B cell (primary cell): ENCODE data around the gene HELB. TPM values are rescaled to one million over a fixed set of nuclear protein-coding genes. Genes with fewer than 3 reads are reported as not detected.

ENCODE experiments used
- ATAC-seq: fragments of 200-7000 bp; cut with Tn5 transposase; one replicate; pipeline ENCODE4 v1.10.0; 2021; ENCODE audit warnings: low read depth, mild to moderate bottlenecking, moderate number of reproducible peaks, moderate library complexity
- CTCF ChIA-PET: fragments of 350-600 bp; sonication (Branson Sonifier 250); formaldehyde crosslinking; loops from one replicate; lab custom pipeline; 2021; ENCODE audit warnings: antibody characterized with exemption, inconsistent platforms; lab: Charles Lee
- POLR2A ChIA-PET: fragments of 350-600 bp; sonication (Branson Sonifier 250); formaldehyde crosslinking; loops from one replicate; lab custom pipeline; 2021; ENCODE audit warnings: antibody characterized with exemption; lab: Charles Lee
- DNase-seq: peaks from one replicate; pipeline ENCODE4 v3.0.0; 2013
- H2AFZ ChIP-seq: 2 replicates; pipeline ENCODE4 v1.6.1; 2012; ENCODE audit warnings: mild to moderate bottlenecking, low read depth, low read length; ENCODE audit not compliant: insufficient read depth, poor library complexity, severe bottlenecking
- H3K27ac ChIP-seq, 2 donors: 1 replicate in 1 of 2; 2 replicates in 1 of 2; pipeline ENCODE4 v1.5.1; 2012 to 2013; ENCODE audit warnings: low read length in 2 of 2, mild to moderate bottlenecking in 2 of 2, moderate library complexity in 1 of 2
- H3K27me3 ChIP-seq, 4 experiments: fragments of 200-600 bp in 1 of 4; sonication (generic) in 1 of 4; replicated peaks in 1 of 4; 1 replicate in 2 of 4; 2 replicates in 2 of 4; pipeline versions ENCODE4 v1.6.1 to v1.7.0; 2013 to 2016; ENCODE audit warnings: low read length in 3 of 4, mild to moderate bottlenecking in 2 of 4, mixed read lengths in 1 of 4, moderate library complexity in 1 of 4; ENCODE audit not compliant: insufficient read depth in 4 of 4, control insufficient read depth in 3 of 4; ENCODE audit errors: control extremely low read depth in 1 of 4
- H3K36me3 ChIP-seq, 2 experiments: replicated peaks in 1 of 2; 1 replicate in 1 of 2; 2 replicates in 1 of 2; pipeline versions ENCODE4 v1.6.1 to v1.7.1; 2013; ENCODE audit warnings: low read length in 1 of 2; ENCODE audit not compliant: insufficient read depth in 2 of 2, control insufficient read depth in 1 of 2; ENCODE audit errors: control extremely low read depth in 1 of 2, extremely low read depth in 1 of 2
- H3K4me1 ChIP-seq, 2 donors: fragments of 200-600 bp in 1 of 2; sonication (generic) in 1 of 2; 1 replicate in 1 of 2; 2 replicates in 1 of 2; pipeline versions ENCODE4 v1.5.1 to v1.6.1; 2013 to 2017; ENCODE audit warnings: low read length in 2 of 2; ENCODE audit not compliant: control insufficient read depth in 2 of 2, insufficient read depth in 2 of 2
- H3K4me2 ChIP-seq: replicated peaks from 2 replicates; pipeline ENCODE3; 2012; ENCODE audit warnings: mild to moderate bottlenecking, low read depth, low read length; ENCODE audit not compliant: poor library complexity, severe bottlenecking
- H3K4me3 ChIP-seq, 5 experiments: fragments of 200-600 bp in 1 of 5; sonication (generic) in 1 of 5; 1 replicate in 3 of 5; 2 replicates in 2 of 5; pipeline versions ENCODE4 v1.5.1 to v1.7.0; 2011 to 2016; ENCODE audit warnings: low read length in 4 of 5, mild to moderate bottlenecking in 4 of 5, low read depth in 2 of 5, control low read depth in 1 of 5, moderate library complexity in 1 of 5; ENCODE audit not compliant: insufficient read depth in 1 of 5; ENCODE audit errors: control extremely low read depth in 1 of 5, extremely low read depth in 1 of 5
- H3K79me2 ChIP-seq: fragments of 200-600 bp; sonication (generic); one replicate; pipeline ENCODE4 v1.6.0; 2016; ENCODE audit warnings: low read length; ENCODE audit not compliant: control insufficient read depth, insufficient read depth
- H3K9ac ChIP-seq: fragments of 200-600 bp; sonication (generic); 2 replicates; pipeline ENCODE4 v1.6.1; 2017; ENCODE audit warnings: mild to moderate bottlenecking, low read length, moderate library complexity
- H3K9me3 ChIP-seq, 3 donors: one replicate each; pipeline versions ENCODE4 v1.6.1 to v1.7.1; 2013; ENCODE audit warnings: low read length in 2 of 3; ENCODE audit not compliant: control insufficient read depth in 2 of 3, insufficient read depth in 1 of 3; ENCODE audit errors: control extremely low read depth in 1 of 3
- H4K20me1 ChIP-seq: 2 replicates; pipeline ENCODE4 v1.6.0; 2012; ENCODE audit warnings: mild to moderate bottlenecking, low read length; ENCODE audit not compliant: insufficient read depth, control insufficient read depth, poor library complexity, severe bottlenecking
- H3K27ac Mint-ChIP-seq: one replicate; pipeline ENCODE4 v1.8.0; 2021; ENCODE audit warnings: mixed read lengths
- H3K27me3 Mint-ChIP-seq: one replicate; pipeline ENCODE4 v1.8.0; 2021; ENCODE audit warnings: mixed read lengths
- H3K4me1 Mint-ChIP-seq: one replicate; pipeline ENCODE4 v1.8.0; 2021; ENCODE audit warnings: mixed read lengths
- H3K4me3 Mint-ChIP-seq: one replicate; pipeline ENCODE4 v1.8.0; 2021; ENCODE audit warnings: mixed read lengths
- H3K9me3 Mint-ChIP-seq: one replicate; pipeline ENCODE4 v1.8.0; 2022; ENCODE audit warnings: mixed read lengths; ENCODE audit not compliant: insufficient read depth
- EZH2 ChIP-seq: IDR thresholded peaks from 2 replicates; pipeline ENCODE4 v1.6.1; 2012; ENCODE audit warnings: borderline replicate concordance, low read depth, mild to moderate bottlenecking, moderate library complexity, low read length; ENCODE audit not compliant: insufficient read depth, poor library complexity, severe bottlenecking
- WGBS: methylation state at CpG from one replicate; pipeline ENCODE4 v1.1.5; 2013; ENCODE audit warnings: missing lambda C conversion rate; ENCODE audit not compliant: insufficient coverage; 5-methylcytosine and 5-hydroxymethylcytosine counted together
- intact Hi-C: fragments of 100-400 bp; cut with micrococcal nuclease; formaldehyde crosslinking; loops from one replicate; pipeline ENCODE4 v1.10.0; 2022
- polyA plus RNA-seq: library from polyadenylated mRNA; depleted of rRNA; stranded (reverse); fragments of >200 nt; gene quantifications from 2 replicates; pipeline ENCODE4 v1.2.3, GENCODE V29; 2012
- total RNA-seq, 2 donors: library from RNA; stranded (reverse); fragments of 120-200 nt in 1 of 2; gene quantifications; 1 replicate in 1 of 2; 2 replicates in 1 of 2; pipeline versions ENCODE4 v1.2.3 to v1.2.4, GENCODE V29; 2013 to 2022
- TF ChIP-seq, protein P1 (sequence below): fragments of 200-600 bp; IDR thresholded peaks from one replicate; pipeline ENCODE4 v1.8.0; 2022; ENCODE audit warnings: antibody characterized with exemption, mild to moderate bottlenecking

Gene HELB
- total and polyA plus RNA-seq, 2 donors (not counting 1 experiment from before 2014, with no cell fraction given): 2.4 to 10.0 TPM

DNA sequence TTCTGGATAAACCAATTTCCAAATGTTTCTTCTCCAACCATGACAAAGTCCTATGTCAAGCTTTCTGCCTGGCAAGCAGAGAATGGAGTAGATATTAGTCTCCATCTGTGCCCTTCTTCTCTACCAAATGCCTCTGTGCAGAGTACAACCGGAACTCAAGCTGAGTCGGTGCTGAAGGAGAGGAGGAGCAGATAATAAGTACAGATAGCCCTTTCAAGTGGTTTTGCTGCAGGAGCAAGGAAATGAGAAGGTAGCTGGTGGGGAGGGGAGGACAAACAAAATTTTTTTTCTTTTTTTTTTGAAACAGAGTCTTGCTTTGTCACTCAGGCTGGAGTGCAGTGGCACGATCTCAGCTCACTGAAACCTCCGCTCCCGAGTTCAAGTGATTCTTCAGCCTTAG is 14.2 kb upstream of the HELB start:
- H3K79me2 ChIP-seq: no peaks in the 10 kb centered on the region
- H3K27me3 ChIP-seq: no peaks in the 10 kb centered on the region
- ChIA-PET CTCF (no interaction called here), POLR2A (no interaction called here)
- WGBS: no CpG with 5 or more reads among the region's 5 CpGs
- no peak overlapping the region for H3K4me3 ChIP-seq
- H3K27ac ChIP-seq: no peak overlapping the region
- no peaks in the 10 kb centered on the region for H3K9me3 ChIP-seq
- H3K36me3 ChIP-seq: no peaks in the 10 kb centered on the region
- no peaks in the 10 kb centered on the region for H4K20me1 ChIP-seq
- H3K4me1 ChIP-seq: no peaks in the 10 kb centered on the region
- intact Hi-C loops: no loop called here
- no peak overlapping the region for H3K9ac ChIP-seq
- no peak for ATAC-seq
- no peaks in the 10 kb centered on the region for H3K4me1 Mint-ChIP-seq
- H3K4me2 ChIP-seq: no peak overlapping the region
- H2AFZ ChIP-seq: peak overlapping the region; percentile 1
- TF ChIP-seq EZH2: no peak
- TF ChIP-seq, protein P1, sequence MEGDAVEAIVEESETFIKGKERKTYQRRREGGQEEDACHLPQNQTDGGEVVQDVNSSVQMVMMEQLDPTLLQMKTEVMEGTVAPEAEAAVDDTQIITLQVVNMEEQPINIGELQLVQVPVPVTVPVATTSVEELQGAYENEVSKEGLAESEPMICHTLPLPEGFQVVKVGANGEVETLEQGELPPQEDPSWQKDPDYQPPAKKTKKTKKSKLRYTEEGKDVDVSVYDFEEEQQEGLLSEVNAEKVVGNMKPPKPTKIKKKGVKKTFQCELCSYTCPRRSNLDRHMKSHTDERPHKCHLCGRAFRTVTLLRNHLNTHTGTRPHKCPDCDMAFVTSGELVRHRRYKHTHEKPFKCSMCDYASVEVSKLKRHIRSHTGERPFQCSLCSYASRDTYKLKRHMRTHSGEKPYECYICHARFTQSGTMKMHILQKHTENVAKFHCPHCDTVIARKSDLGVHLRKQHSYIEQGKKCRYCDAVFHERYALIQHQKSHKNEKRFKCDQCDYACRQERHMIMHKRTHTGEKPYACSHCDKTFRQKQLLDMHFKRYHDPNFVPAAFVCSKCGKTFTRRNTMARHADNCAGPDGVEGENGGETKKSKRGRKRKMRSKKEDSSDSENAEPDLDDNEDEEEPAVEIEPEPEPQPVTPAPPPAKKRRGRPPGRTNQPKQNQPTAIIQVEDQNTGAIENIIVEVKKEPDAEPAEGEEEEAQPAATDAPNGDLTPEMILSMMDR: no peak
- H3K27ac Mint-ChIP-seq: no peak overlapping the region
- H3K9me3 Mint-ChIP-seq: no peaks in the 10 kb centered on the region
- no peak for DNase-seq
- H3K27me3 Mint-ChIP-seq: peaks cover 5% of the 10 kb centered on the region
- no peak overlapping the region for H3K4me3 Mint-ChIP-seq

DNA sequence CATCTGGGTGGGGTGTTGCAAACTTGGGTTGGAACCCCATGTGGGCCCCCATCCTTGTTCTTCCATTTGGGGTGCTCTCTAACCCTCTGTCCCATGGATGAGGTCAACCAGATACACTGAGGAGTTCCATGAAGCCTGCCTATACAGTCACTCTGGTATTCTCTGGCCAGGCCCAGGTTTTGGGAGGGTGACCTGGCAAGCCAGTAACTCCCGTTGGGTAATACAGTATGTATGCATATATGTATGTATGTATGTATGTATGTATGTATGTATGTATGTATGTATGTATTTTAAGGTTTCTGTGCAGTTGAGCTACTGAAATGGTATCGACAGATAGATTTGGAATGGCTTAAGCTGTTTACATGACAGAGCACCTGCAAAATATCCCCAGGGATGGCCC is 12.8 kb upstream of the HELB start:
- H3K9ac ChIP-seq: no peak overlapping the region
- H3K4me1 ChIP-seq: no peaks in the 10 kb centered on the region
- no peaks in the 10 kb centered on the region for H3K4me1 Mint-ChIP-seq

More for the DNA sequence above, 12.8 kb upstream of the HELB start:
- H3K36me3 ChIP-seq: no peaks in the 10 kb centered on the region
- no peaks in the 10 kb centered on the region for H3K9me3 ChIP-seq
- TF ChIP-seq, protein P1: no peak
- no peak for TF ChIP-seq EZH2
- intact Hi-C loops: no loop called here
- no peak overlapping the region for H2AFZ ChIP-seq
- peaks cover 5% of the 10 kb centered on the region for H3K27me3 Mint-ChIP-seq
- no peaks in the 10 kb centered on the region for H4K20me1 ChIP-seq
- H3K4me3 ChIP-seq: no peak overlapping the region
- ChIA-PET CTCF (no interaction called here), POLR2A (no interaction called here)
- H3K4me2 ChIP-seq: no peak overlapping the region
- no peaks in the 10 kb centered on the region for H3K27me3 ChIP-seq
- H3K9me3 Mint-ChIP-seq: no peaks in the 10 kb centered on the region
- no peak overlapping the region for H3K4me3 Mint-ChIP-seq
- WGBS: 93% methylated on average over 2 of the region's 2 CpGs
- no peaks in the 10 kb centered on the region for H3K79me2 ChIP-seq
- DNase-seq: no peak
- ATAC-seq: no peak
- no peak overlapping the region for H3K27ac ChIP-seq
- no peak overlapping the region for H3K27ac Mint-ChIP-seq
